Activated T-cell treated with anti-CD3 and anti-CD28 coated beads for 48 hours (primary cell): ENCODE measurements around the gene USP7.
"Not testable (repeated sequence)": the region's sequence is repeated elsewhere in the genome, so short reads cannot be mapped to it uniquely, and the experiment has no call there.

ENCODE experiments used
- DNase-seq: peaks from one replicate; pipeline ENCODE4 v3.0.0-alpha.2; 2020; ENCODE audit warnings: low read depth

USP7 gene

DNA sequence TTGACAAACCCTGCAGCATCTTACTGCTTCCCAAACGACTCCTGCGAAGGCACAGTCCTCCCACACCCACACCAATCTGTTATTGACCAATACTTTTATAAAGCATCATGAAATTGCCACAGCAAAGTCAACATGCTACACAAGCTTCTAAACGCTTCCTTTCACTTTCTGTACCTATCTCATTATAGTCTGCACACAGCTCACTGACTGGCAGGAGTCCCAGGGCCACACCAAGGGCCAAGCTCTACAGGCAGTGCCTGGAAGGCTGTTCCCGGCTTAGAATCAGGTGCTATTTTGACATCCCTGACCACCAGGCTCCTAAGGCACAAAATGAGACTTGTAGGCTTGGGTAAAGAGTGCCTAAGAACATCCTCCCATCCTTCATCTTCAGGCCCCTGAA, 39.5 kb downstream of the USP7 start:
- no peak for DNase-seq

DNA sequence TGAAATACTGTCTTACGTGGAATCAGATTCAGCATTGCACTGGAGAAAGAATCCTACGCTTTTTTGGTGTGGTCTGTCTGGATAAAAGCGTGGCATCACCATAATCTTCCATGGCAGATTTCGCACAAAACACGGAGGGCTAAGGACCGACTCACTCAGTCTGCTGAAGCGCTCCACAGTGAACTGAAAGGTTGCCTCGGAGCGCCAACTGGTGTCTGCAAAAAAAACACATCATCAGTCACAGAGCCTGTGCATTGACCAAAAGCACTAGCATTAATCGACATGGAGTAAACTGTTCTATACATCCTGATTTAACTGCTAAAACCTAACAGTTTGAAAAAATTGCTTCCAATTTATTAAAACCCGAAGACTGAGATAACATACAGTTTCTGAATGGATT, 40.5 kb downstream of the USP7 start:
- no peak for DNase-seq

DNA sequence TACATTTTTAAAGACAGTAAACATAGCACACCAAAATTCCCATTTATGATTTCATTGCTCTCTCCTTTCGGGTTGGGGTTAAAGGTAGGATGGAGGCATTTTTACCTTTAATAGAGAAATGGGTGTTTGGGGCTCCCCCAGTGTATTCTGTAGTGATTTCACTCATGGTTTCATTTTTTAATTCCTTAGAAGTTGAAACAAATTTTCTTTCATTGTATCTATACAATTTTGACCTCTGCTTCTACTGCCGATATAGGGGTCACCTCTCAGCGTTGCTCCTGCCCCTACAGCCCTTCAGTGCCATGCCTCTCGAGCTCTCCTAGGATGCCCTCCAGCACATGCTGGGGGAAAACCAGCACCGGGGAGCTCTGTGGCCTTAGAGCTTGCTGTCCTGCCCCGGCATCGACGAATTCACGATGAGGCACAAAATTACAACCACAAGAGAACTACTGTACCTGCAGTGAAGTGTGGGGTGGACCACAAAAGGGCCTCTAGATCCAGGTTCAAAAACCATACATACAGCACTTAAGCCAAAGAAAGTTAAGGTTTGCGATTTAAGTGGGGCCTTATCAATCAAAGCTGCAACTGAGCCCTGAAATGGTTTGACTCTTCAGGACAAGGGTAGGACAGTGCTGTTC, 42.2 kb downstream of the USP7 start:
- DNase-seq: no peak

DNA sequence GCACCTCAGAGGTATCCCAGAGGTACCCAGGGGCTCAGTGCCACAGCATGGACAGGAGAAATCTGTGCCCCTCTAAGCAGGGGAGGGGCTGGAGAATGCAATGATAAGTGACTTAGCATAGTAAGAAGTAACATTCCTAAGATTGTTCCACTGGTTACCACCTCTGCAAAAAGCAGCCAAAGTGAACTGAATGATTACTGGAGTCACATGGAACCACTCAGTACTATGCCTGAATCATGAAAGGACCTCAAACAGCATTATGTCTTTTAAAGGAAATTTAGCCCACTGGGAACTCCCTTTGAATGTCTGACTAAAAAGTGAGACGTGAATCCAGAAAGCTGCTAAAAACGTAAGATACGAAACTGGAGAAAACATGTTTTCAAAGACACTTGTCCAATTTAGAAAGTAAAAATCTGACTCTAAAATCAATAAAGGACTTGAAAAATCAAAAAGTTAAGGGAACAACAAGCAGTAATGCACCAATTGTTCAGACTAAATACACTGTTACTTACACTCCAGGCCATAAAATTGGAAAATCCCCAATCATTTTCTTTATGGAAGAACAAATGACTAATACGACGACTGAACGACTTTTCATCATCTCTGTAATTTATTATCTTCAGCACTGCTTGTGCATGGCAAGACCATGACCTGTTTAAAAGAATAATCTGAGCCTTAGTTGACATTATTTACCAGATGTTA, 42.9 kb downstream of the USP7 start:
- DNase-seq: no peak

DNA sequence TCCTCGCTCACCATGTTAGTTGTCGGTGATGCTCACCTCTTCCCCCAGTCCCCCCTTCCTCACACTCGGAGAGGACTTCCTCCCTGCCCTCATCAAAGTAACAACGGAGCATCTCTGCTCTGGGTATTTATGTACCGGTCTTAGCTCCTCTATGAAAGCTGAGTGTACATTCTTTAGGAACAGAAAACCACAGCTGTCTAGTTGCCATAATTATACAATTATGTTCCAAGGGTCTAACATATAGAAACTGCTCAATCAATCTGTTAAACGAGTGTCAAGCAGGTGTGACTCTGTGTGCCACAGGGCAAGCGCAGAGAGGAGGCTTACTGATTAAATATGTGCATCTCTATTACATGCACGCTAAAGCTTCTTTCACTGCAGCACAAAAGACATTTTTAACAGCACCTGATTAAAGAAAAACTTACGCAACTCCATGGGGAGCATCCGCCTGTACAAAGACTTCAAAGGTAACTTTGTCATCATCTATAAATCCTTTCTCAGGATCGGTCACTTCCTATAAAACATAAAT, 43.7 kb downstream of the USP7 start:
- no peak for DNase-seq

DNA sequence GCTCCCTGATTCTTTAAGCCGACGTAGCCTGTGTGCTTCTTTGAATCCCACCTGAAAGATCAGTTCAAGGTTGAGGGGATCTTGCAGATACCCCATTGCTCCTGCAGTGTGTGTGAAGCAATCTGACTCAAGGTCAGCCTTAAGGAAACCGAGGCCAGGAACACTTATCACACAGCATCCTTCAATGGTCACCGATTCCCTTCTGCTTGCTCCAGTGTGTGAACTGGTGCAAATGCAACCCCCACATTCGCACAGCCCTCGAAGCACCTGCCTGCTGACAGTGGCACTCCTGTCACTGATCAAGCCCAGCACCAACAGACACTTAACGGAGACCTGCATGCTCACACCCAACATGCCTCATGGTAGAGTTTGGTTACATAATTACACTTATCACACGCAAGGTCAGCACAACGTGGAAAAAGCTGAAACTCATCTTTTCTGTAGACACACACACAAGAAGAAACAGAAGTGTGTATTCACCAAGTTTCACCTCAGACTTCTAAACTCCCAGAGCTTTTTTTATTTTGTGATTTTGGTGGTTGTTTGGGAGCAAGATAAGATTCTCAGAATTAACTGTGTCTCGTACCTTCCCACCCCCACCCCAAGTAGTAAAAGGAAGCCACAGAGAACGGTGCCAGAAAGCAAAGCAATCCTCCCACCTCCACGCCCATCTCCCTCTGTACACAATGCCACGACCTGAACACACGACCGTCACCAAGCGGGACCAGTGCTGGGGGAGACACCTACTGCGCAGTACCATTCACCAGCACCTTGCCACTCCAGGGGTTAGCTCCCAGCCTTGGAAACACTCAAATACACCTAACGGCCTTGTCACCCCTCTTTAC, 44.4 kb downstream of the USP7 start:
- no peak for DNase-seq

DNA sequence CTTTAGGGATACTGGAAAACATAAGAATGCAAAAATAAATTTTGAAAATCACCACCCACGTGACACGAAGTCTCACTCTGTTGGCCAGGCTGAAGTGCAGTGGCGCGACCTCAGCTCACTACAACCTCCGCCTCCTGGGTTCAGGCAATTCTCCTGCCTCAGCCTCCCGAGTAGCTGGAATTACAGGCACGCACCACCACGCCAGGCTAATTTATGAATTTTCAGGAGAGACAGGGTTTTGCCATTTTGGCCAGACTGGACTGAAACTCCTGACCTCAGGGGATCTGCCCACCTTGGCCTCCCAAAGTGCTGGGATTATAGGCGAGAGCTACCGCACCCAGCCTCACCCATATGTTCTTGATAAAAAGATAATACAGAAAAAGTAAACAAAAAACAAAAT, 46.4 kb downstream of the USP7 start:
- DNase-seq: not testable (repeated sequence)

DNA sequence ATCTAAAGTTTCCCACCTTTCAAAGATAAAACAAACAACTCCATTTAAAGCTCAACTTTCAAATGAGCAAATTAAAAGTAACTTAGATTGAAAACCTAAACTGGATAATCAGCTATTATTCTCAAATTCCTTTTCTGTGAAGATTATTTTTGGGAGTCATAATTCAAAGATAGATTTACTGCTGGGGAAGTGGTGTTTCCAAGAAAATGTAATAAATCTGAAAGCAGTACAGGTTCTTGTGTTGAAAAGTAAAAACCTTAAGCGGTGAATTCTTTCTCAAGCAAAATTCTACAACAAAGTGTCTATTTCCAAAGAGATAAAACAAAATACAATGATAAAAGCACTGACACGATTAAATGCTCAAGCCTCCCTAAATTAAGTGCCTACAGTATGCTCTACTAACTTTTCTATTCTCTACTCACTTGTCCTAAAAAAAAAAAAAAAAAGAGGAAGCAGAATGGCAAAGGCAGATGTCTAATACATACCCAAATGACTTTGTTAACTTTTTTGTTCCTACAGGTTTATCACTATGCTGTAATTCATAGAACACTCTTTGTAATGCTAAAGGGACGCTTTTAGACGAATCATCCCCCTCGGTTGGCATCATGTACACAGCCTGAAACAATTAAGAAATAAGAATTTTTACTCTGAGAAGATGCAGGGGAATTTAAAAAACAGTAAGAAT, 47.0 kb downstream of the USP7 start:
- no peak for DNase-seq

DNA sequence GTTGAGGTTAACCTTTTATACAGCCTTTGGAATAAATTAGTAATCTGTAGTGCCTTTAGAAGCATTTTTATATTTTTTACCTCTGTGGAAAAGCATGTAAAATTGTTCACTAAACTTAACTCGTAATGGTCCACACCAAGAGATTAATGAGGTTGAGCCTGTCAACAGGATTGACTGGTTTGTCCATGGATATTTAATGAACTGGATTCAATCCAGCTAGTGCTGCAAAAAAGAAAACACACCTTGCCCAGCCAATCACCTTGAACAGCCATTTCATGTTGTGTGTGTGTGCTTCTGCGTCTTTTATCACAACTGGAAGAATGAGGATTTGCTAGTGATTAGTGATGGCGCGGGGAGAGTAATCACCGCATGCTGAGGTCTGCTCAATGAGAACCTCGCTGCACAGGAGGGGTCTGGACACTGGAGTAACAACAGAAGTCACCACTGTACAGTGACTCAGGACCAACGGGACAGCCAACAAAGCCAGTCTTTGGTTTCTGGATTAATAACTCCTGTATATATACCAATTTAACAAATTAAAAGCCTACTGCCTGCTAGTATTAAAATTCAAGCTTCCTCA, 47.9 kb downstream of the USP7 start:
- no peak for DNase-seq

DNA sequence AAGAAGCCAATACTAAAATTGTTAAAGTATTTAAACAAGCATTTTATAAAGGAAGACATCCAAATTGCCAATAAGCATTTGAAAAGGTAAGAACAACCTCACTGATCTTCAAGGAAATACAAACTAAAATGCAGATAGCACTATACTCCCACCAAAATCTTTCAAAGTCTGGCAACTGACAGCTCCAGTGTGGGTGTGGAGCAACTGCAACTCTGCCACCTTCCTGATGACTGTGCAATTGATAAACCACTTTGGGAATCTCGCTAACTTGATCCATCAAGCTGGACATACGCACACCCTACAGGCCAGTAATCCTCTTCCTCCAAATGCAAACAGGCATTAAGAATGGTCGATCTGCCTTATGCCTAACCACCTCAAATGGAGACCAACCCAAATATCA, 49.6 kb downstream of the USP7 start:
- DNase-seq: no peak

DNA sequence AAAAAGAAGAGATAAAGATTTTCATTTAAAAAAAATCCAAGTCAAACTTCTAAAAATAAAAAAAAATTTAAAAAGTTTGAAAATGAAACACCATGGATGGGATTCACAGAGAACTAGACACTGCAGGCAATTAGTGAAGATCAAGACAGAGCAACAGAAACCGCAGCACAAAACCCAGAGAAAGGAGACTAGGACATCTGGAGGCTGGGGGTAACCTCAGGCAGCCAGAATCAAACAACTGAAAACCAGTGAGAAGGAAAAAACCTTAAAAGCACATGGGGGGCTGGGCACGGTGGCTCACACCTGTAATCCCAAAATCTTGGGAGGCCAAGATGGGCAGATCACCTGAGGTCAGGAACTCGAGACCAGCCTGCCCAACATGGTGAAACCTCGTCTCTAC, 50.9 kb downstream of the USP7 start:
- no peak for DNase-seq

DNA sequence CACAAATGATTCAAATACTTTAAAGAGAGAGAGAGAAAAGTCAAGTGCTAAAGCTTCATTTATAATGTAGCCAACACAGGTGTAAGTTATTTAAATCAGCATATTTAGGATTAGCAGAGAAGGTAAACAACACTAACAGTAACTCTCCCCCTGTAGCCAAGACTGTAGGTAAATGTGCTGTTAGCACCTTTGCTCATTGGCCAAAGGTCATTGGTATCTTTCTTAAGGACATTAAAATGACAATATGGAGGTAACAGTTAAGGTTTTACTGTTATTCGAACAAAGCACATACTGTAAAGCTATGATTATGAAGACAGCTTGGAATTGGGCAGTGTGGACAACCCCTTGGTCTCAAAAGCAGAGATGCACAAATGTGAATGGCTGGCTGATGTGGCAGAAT, 52.9 kb downstream of the USP7 start:
- DNase-seq: no peak

DNA sequence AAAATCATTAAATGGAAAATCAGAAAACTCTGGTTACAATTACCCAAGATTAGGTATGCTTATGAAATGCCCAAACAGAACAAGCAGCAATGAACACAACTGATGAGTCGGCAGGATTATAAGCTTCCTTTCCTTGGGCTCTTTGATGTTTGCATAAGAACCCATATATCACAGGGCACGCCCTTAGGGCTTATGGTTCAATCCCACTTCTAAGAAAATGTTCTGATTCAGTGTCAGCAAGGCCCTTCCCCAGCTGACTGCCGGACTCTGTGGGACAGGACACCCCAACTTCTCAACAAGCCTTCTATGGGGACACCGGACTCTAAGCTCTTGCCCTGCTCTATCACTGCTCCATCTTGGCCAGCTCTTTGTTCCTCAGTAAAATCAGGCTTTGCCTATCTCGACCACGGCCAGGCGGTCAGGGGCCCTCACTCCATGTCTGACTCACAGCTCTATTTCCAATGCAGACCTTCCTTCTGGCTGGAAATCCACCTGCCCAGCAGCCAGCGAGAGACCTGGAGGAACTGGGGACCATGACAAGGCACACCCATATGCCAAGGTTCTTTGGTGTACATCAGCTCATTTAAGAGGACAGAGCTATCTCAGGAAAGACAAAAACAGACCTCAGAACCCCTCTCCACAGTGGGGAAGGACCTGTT, 54.8 kb downstream of the USP7 start:
- no peak for DNase-seq

DNA sequence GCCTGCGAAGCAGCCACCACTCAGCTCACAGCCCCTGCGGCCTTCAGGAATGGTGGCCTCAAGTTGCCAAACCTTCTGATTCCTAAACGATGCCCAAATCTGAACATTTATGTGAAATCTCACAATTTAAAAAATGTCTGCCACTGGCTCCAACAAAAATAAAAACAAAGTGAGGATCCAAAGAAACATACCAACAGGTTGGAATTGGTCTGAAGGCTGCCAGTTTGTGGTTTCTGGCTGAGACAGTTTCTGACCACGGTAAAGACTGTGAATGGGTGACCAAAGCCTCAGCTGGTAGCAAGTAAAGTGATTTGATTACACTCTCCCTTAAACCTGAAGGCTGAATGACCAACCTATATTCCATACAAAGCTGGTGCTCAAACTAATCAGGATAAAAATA, 56.6 kb downstream of the USP7 start:
- DNase-seq: no peak

DNA sequence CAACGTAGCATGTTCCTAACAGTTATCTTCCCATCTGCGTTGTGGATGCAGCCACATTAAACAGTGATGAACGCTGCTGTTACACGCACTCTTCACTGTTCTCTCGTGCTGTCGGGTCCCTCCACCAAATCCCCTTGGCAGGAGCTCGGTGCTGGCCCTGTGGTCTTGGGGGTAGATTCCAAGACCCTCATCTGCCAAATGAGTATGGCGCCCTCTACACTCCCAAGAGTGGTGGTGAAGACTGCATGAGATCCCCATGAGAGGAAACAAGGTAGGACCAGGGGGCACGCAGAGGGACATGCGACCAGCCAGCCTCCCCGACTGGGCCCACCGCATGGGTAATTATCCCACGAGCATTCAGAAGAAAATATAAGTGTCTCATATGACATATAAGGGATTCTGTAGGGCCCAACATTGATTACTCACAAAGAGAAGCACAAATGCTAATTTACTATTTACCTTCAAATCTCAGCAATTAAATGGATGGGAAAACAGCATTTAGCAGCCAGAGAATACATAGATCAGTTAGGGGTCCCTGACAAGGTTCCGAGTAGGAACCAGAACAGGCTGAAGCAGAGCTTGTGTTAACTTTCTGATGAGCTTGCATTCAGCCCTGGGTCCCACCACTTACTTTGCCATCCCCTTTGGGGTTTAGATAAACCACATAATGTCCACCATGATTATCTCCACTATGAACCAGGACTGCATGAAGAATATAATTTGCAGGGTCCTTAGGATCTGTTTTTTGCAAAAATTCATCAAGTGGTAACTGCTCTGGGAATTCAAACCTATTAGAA, 57.7 kb downstream of the USP7 start:
- no peak for DNase-seq

DNA sequence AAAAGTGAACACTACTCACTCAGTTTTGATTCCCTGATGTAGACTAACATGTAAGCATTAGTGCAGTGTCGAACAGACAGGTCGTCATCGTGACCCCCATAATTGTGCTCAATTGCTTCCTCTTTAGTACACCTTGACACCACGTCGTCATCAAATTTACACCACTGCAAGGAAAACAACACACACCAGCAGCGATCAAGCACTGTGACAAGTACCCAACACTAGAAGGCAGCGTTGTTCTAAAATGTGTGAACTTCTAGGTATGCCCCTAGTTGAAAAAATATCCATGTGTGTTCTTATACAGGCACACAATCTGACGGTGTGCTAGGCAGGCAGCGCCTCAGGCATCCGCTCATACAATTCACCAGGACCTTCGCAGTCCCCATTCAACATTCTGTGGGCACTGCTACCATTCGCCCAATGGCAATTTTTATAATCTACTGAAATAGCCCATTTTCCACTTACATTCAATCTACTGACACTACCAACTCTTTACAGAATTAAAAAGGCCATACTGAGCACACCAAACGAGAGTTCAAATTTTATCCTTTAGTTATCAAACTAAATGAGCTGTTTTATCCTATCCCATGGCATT, 58.4 kb downstream of the USP7 start:
- no peak for DNase-seq

DNA sequence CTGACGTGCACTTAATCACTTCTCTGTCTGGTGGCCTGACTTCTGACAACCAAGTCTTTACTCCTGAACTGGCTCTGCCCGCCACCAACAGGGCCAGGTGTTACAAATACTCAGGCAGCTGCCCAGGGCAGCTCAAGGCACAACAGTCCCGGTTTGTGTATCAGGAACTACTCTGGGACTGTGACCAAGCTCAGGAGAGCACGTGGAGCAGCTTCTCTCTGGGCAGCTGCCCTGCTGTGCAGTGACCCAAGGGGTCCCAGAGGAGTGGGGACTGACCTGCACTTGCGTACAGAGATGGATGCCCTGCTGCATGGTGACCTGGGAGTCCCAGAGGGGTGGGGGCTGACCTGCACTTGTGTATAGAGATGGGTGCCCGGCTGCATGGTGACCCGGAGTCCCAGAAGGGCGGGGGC, 59.7 kb downstream of the USP7 start:
- DNase-seq: no peak

DNA sequence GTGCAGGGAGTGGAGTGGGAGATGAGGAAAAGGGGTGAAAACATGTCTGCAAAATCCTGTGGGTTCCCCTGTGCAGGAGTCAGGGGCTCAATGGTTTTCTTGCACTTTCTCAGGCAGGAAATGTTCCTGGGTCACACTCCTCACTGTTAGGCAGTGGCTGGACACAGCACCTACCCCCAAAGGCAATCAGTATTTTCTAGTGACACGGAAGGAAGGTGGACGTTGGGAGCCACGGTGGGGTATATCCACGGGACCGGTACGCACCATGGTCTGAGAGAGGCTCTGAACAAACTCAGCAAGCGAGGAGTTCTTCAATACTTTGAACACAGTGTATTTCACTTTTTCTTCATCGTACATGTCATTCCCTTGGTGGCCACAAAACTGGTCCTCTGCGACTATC, 60.7 kb downstream of the USP7 start:
- no peak for DNase-seq

DNA sequence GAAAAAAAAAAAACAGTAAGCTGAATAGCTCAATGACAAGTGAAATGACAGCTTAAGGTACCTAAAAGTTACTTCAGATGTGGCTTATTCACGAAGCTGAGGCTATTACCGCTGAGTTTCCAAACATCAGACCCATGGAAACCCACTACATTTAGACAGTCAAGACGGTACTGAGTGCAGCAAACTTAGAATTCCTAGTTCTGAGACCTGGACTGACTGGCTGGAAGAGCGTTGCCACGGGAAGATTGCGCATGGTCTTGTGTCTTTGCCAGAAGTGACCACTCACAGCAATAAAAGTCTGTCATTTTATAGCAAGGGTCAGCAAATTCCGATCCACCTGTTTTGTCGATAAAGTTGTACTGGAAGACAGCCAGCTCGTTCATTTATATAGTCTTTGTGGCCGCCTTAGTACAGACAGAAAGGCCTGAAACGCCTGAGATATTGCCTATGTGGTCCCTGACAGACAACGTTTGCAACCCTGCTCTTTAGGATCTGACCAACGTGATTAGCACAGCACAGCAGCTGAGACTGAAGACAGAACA, 62.3 kb downstream of the USP7 start:
- DNase-seq: no peak

DNA sequence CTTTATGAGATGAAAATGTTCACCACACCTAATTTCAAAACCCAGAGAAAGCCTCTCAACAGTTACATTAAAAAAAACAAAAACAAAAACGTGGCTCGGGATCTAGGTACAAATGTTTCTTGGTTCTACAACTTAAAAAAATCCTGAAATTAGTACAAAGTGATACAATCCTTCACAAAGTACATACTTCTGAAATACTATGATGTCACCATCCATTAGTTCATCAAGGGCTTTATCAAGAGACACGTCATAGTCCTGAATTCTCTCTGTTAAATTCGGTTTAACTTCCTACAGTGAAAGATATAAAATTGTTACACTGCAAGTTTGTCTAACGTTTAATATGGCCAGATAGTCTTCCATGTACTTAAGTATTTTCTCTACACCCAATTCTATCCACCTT, 63.4 kb downstream of the USP7 start:
- DNase-seq: no peak
